SU-DHL-6 (cell line): ENCODE results near the gene ZNF562.

Experiments
- H2AFZ ChIP-seq: fragments of 200-600 bp; sonication (generic); 2 replicates; pipeline ENCODE4 v1.6.1; 2014; ENCODE audit warnings: low read depth, mild to moderate bottlenecking, moderate library complexity, mixed read lengths, antibody characterized with exemption, low read length; ENCODE audit not compliant: severe bottlenecking
- H3F3A ChIP-seq: fragments of 200-600 bp; shearing (Covaris generic); 2 replicates; pipeline ENCODE4 v1.6.0; 2016; ENCODE audit warnings: antibody characterized with exemption, mild to moderate bottlenecking; ENCODE audit not compliant: insufficient read depth
- H3K27ac ChIP-seq: fragments of 200-600 bp; sonication (generic); 2 replicates; pipeline ENCODE4 v1.5.1; 2016; ENCODE audit warnings: low read depth, mild to moderate bottlenecking, low read length, moderate library complexity, mixed read lengths
- H3K27me3 ChIP-seq: fragments of 200-600 bp; sonication (generic), shearing (Covaris generic); 2 replicates; pipeline ENCODE4 v1.6.0; 2014; ENCODE audit warnings: mild to moderate bottlenecking, low read length
- H3K36me3 ChIP-seq: fragments of 200-600 bp; sonication (generic); 2 replicates; pipeline ENCODE4 v1.6.1; 2014; ENCODE audit warnings: mild to moderate bottlenecking, low read length, mixed read lengths
- H3K4me2 ChIP-seq: fragments of 300-600, 200-600 bp; shearing (Covaris generic), sonication (generic); 2 replicates; pipeline ENCODE4 v1.6.0; 2014; ENCODE audit warnings: low read length, low read depth, mild to moderate bottlenecking; ENCODE audit not compliant: poor library complexity, severe bottlenecking
- H3K4me3 ChIP-seq: fragments of 200-600 bp; sonication (generic); 2 replicates; pipeline ENCODE4 v1.5.1; 2014; ENCODE audit warnings: antibody characterized with exemption, low read length, mild to moderate bottlenecking, mixed read lengths; ENCODE audit not compliant: insufficient read depth, poor library complexity, severe bottlenecking
- H3K79me2 ChIP-seq: fragments of 200-600 bp; sonication (generic); 2 replicates; pipeline ENCODE4 v1.6.1; 2014; ENCODE audit warnings: mild to moderate bottlenecking, low read length, moderate library complexity; ENCODE audit not compliant: insufficient read depth
- H3K9ac ChIP-seq: fragments of 200-600 bp; sonication (generic); 2 replicates; pipeline ENCODE4 v1.7.0; 2014; ENCODE audit warnings: mild to moderate bottlenecking, low read length
- H3K9me2 ChIP-seq: fragments of 200-600 bp; sonication (generic); replicated peaks from 2 replicates; pipeline ENCODE4 v1.6.1; 2014; ENCODE audit warnings: low read length; ENCODE audit not compliant: insufficient read depth
- H3K9me3 ChIP-seq: fragments of 200-600 bp; sonication (generic); 2 replicates; pipeline ENCODE4 v1.6.1; 2014; ENCODE audit warnings: low read length, mixed read lengths; ENCODE audit not compliant: insufficient read depth
- H4K20me1 ChIP-seq: fragments of 200-600 bp; sonication (generic); 2 replicates; pipeline ENCODE4 v1.6.1; 2014; ENCODE audit warnings: low read depth, mild to moderate bottlenecking, antibody characterized with exemption, low read length, moderate library complexity, mixed read lengths
- EZH2phosphoT487 ChIP-seq: fragments of 200-600 bp; sonication (generic), shearing (Covaris generic); conservative IDR thresholded peaks from 2 replicates; pipeline ENCODE4 v1.6.1; 2018; ENCODE audit warnings: mild to moderate bottlenecking, antibody characterized with exemption, low read length, moderate library complexity, mixed read lengths
- TF ChIP-seq, protein P1 (sequence below): fragments of 200-600 bp; sonication (generic); IDR thresholded peaks from one replicate; pipeline ENCODE4 v1.5.1; 2017; ENCODE audit warnings: antibody characterized with exemption, mild to moderate bottlenecking, low read length, moderate library complexity; ENCODE audit not compliant: insufficient read depth, poor library complexity, severe bottlenecking

ZNF562 gene

DNA sequence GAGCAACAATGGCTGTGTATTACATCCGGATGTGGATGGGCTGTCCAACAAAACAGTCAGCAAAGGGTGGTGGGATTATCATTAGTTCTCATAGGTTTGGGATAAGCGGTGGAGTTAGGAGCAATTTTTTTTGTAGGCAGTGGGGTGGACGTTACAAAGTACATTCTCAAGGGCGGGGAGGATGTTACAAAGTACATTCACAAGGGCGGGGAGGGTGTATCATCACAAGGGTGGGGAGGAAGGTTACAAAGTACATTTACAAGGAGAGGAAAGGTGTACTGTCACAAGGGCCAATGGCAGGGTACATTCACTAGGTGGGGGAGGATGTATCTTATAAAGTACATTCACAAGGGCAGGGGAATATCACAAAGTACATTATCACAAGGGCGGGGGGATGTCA is 33.1 kb downstream of the ZNF562 start:
- TF ChIP-seq, protein P1, sequence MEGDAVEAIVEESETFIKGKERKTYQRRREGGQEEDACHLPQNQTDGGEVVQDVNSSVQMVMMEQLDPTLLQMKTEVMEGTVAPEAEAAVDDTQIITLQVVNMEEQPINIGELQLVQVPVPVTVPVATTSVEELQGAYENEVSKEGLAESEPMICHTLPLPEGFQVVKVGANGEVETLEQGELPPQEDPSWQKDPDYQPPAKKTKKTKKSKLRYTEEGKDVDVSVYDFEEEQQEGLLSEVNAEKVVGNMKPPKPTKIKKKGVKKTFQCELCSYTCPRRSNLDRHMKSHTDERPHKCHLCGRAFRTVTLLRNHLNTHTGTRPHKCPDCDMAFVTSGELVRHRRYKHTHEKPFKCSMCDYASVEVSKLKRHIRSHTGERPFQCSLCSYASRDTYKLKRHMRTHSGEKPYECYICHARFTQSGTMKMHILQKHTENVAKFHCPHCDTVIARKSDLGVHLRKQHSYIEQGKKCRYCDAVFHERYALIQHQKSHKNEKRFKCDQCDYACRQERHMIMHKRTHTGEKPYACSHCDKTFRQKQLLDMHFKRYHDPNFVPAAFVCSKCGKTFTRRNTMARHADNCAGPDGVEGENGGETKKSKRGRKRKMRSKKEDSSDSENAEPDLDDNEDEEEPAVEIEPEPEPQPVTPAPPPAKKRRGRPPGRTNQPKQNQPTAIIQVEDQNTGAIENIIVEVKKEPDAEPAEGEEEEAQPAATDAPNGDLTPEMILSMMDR, result no peak
- TF ChIP-seq EZH2phosphoT487, result no peak
- peaks cover 5% of the 10 kb centered on the region; the same call in 1 of the 2 replicates for H4K20me1 ChIP-seq
- H3K4me3 ChIP-seq, result no peak overlapping the region
- H3K9ac ChIP-seq, result no peak overlapping the region
- no peaks in the 10 kb centered on the region for H3K36me3 ChIP-seq
- H3K4me2 ChIP-seq, result no peak overlapping the region
- H3K9me3 ChIP-seq, result no peaks in the 10 kb centered on the region
- H3F3A ChIP-seq, result no peaks in the 10 kb centered on the region
- no peaks in the 10 kb centered on the region for H3K9me2 ChIP-seq
- H3K27ac ChIP-seq, result no peak overlapping the region
- H3K79me2 ChIP-seq, result no peaks in the 10 kb centered on the region
- H2AFZ ChIP-seq, result no peak overlapping the region
- no peaks in the 10 kb centered on the region for H3K27me3 ChIP-seq

DNA sequence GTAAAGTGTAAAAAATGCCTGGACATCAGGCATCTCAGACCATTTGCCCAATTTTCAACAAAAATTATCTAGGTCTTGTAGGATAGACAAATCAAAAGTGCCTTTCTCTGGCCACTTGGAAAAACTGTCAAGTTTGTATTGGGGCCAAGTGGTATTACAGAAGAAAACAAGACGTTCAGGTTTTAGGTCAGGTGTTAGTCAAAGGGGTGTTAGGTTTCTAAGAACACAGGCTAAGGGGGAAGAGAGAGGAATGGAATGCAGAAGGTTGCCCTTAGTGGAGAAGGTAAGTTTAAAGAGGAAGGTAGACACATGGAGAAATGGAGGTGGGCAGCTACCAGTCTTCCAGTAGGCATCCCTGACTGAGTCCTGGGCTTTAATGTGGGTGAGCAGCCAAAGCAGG is 33.9 kb downstream of the ZNF562 start:
- H3K27ac ChIP-seq, result no peak overlapping the region
- H4K20me1 ChIP-seq, result peaks cover 5% of the 10 kb centered on the region; the same call in 1 of the 2 replicates
- H3K4me3 ChIP-seq, result no peak overlapping the region
- H3K9ac ChIP-seq, result no peak overlapping the region
- H2AFZ ChIP-seq, result no peak overlapping the region
- H3K9me3 ChIP-seq, result no peaks in the 10 kb centered on the region
- H3F3A ChIP-seq, result no peaks in the 10 kb centered on the region
- no peak overlapping the region for H3K4me2 ChIP-seq
- H3K9me2 ChIP-seq, result no peaks in the 10 kb centered on the region
- no peaks in the 10 kb centered on the region for H3K36me3 ChIP-seq
- H3K27me3 ChIP-seq, result no peaks in the 10 kb centered on the region
- no peak for TF ChIP-seq EZH2phosphoT487
- TF ChIP-seq, protein P1, result no peak
- no peaks in the 10 kb centered on the region for H3K79me2 ChIP-seq

DNA sequence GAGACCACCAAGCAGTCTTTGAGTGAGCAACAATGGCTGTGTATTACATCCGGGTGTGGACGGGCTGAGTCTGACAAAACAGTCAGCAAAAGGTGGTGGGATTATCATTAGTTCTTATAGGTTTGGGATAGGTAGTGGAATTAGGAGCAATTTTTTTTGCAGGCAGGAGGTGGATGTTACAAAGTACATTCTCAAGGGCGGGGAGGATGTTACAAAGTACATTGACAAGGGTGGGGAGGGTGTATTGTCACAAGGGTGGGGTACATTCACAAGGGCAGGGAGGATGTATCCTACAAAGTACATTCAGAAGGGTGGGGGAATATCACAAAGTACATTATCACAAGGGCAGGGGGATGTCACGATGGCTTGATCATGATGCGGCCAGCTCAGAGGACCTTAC is 38.9 kb downstream of the ZNF562 start:
- Histone ChIP-seq H2AFZ (no peak overlapping the region), H3K4me2 (no peak overlapping the region), H3K27me3 (no peaks in the 10 kb centered on the region), H4K20me1 (no peaks in the 10 kb centered on the region), H3K27ac (no peak overlapping the region), H3F3A (no peaks in the 10 kb centered on the region), H3K9ac (no peak overlapping the region), H3K9me2 (no peaks in the 10 kb centered on the region), H3K79me2 (no peaks in the 10 kb centered on the region), H3K36me3 (no peaks in the 10 kb centered on the region), H3K9me3 (no peaks in the 10 kb centered on the region), H3K4me3 (no peak overlapping the region)
- TF ChIP-seq, protein P1, result no peak
- TF ChIP-seq EZH2phosphoT487, result no peak
